ENCODE measurements around the gene TMEM14A.
"Not testable (repeated sequence)": the region's sequence is repeated elsewhere in the genome, so short reads cannot be mapped to it uniquely, and the experiment has no call there.

TMEM14A gene

GRCh38 chr6:52663120-52663935, 7.6 kb upstream of the TMEM14A start:
- peaks cover 20% of the 10 kb centered on the region for H3K4me1 ChIP-seq (ENCODE audit: insufficient read depth, low read length)
- H3K27me3 ChIP-seq (ENCODE audit: insufficient read depth, low read length), result no peaks in the 10 kb centered on the region
- peak overlapping the region; percentile 76 for H3K4me3 ChIP-seq (ENCODE audit: low read length)
- H3K9me3 ChIP-seq (ENCODE audit: low read length), result peaks cover 1% of the 10 kb centered on the region
- H2AFZ ChIP-seq (ENCODE audit: low read depth, low read length), result peak overlapping the region; percentile 90
- H3K36me3 ChIP-seq (ENCODE audit: insufficient read depth, low read length), result peaks cover 6% of the 10 kb centered on the region

GRCh38 chr6:52663936-52664185, 7.1 kb upstream of the TMEM14A start:
- peaks cover 6% of the 10 kb centered on the region for H3K36me3 ChIP-seq (ENCODE audit: insufficient read depth, low read length)
- peaks cover 20% of the 10 kb centered on the region for H3K4me1 ChIP-seq (ENCODE audit: insufficient read depth, low read length)
- no peaks in the 10 kb centered on the region for H3K27me3 ChIP-seq (ENCODE audit: insufficient read depth, low read length)
- peak overlapping the region; percentile 76 for H3K4me3 ChIP-seq (ENCODE audit: low read length)
- H3K9me3 ChIP-seq (ENCODE audit: low read length), result peaks cover 1% of the 10 kb centered on the region
- peak overlapping the region; percentile 90 for H2AFZ ChIP-seq (ENCODE audit: low read depth, low read length)

GRCh38 chr6:52664186-52664990, 6.5 kb upstream of the TMEM14A start:
- no peaks in the 10 kb centered on the region for H3K27me3 ChIP-seq (ENCODE audit: insufficient read depth, low read length)
- H3K36me3 ChIP-seq (ENCODE audit: insufficient read depth, low read length), result peaks cover 9% of the 10 kb centered on the region
- peak overlapping the region; percentile 90 for H2AFZ ChIP-seq (ENCODE audit: low read depth, low read length)
- H3K4me3 ChIP-seq (ENCODE audit: low read length), result peak overlapping the region; percentile 76
- peaks cover 1% of the 10 kb centered on the region for H3K9me3 ChIP-seq (ENCODE audit: low read length)
- H3K4me1 ChIP-seq (ENCODE audit: insufficient read depth, low read length), result peaks cover 20% of the 10 kb centered on the region

DNA sequence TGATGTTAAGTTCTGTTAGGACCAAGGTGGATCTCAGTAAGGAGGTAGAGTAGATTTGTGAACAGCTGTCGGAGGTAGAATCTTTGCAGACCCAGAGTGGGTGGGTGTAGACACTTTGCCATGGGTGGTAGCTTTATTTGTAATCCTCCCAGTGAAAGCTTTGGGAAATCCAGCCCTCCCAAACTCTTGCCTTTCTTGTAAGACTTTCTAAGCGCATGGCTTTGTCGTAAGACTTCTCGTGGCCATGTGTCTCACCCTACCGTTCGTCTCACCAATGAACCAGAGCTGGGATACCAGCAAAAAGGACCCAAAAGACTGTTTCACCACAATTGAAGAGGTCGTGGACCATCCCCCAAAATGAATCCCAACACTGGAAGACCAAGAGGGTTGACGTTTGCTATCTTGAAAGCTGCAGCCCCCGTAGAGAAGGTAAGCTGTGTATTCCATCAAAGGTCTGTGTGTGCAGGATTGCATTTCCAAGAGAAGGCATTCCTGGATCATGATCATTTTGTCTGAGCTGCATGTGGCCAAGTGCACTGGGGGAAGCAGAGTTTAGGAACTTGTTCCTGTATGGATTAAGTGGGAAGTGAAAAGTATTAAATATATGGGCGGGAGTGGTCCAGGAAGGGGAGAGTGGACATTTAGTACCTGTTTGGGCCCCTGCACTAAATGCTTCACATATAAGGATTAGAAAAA, 5.8 kb upstream of the TMEM14A start:
- Histone ChIP-seq H3K4me3 (ENCODE audit: low read length) (peak overlapping the region; percentile 76), H2AFZ (ENCODE audit: low read depth, low read length) (peak overlapping the region; percentile 90), H3K27me3 (ENCODE audit: insufficient read depth, low read length) (no peaks in the 10 kb centered on the region), H3K9me3 (ENCODE audit: low read length) (peaks cover 1% of the 10 kb centered on the region), H3K36me3 (ENCODE audit: insufficient read depth, low read length) (peaks cover 9% of the 10 kb centered on the region), H3K4me1 (ENCODE audit: insufficient read depth, low read length) (peaks cover 20% of the 10 kb centered on the region)

DNA sequence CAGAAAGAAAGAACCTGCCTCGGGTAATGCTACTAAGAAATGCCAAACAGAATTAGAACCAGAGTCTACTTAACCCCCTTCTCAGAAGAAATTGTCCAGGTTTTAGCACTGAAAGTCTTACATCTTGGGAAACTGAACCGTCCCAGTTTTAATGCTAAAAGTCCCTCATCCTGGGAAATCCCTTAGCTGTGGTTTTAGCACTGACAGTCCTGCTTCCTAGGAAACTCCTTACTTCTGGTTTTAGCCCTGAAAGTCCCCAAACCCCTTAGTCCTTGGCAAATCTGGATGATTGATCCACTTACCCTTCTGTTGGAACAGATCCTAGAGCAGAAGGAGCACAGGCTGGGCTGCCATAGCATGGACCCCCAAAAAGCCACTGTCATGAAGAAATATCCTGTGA, 4.8 kb upstream of the TMEM14A start:
- peaks cover 1% of the 10 kb centered on the region for H3K9me3 ChIP-seq (ENCODE audit: low read length)
- peak overlapping the region; percentile 76 for H3K4me3 ChIP-seq (ENCODE audit: low read length)
- H2AFZ ChIP-seq (ENCODE audit: low read depth, low read length), result no peak overlapping the region
- peaks cover 24% of the 10 kb centered on the region for H3K4me1 ChIP-seq (ENCODE audit: insufficient read depth, low read length)
- H3K36me3 ChIP-seq (ENCODE audit: insufficient read depth, low read length), result peaks cover 9% of the 10 kb centered on the region
- H3K27me3 ChIP-seq (ENCODE audit: insufficient read depth, low read length), result no peaks in the 10 kb centered on the region

- Histone ChIP-seq H3K27me3 (ENCODE audit: insufficient read depth, low read length) (no peaks in the 10 kb centered on the region), H2AFZ (ENCODE audit: low read depth, low read length) (no peak overlapping the region), H3K36me3 (ENCODE audit: insufficient read depth, low read length) (peaks cover 9% of the 10 kb centered on the region), H3K9me3 (ENCODE audit: low read length) (peaks cover 1% of the 10 kb centered on the region), H3K4me3 (ENCODE audit: low read length) (peak overlapping the region; percentile 76), H3K4me1 (ENCODE audit: insufficient read depth, low read length) (peaks cover 29% of the 10 kb centered on the region)
Observed at GRCh38 chr6:52666523-52666922, 4.4 kb upstream of the TMEM14A start.

DNA sequence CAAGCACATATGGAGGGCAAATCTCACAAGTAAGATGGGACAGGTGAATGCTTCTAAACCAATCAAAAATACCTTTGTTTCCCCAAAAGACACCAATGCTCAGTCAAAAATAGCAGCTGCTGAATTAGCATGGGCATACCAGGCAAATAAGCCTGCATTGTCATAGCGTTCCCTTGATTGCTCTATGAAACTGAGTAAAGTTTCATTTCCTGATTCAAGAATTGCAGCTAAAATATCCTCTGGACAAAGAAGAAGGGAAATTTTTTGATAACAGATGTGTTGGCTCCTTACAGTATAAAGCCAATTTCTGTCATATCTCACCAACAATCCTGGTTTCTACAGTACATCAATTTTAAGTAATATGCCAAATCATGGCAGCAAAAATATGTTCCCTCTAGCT, 3.3 kb upstream of the TMEM14A start:
- Histone ChIP-seq H3K4me1 (ENCODE audit: insufficient read depth, low read length) (peaks cover 31% of the 10 kb centered on the region), H3K9me3 (ENCODE audit: low read length) (peaks cover 1% of the 10 kb centered on the region), H3K4me3 (ENCODE audit: low read length) (no peak overlapping the region), H3K36me3 (ENCODE audit: insufficient read depth, low read length) (peaks cover 9% of the 10 kb centered on the region), H3K27me3 (ENCODE audit: insufficient read depth, low read length) (no peaks in the 10 kb centered on the region), H2AFZ (ENCODE audit: low read depth, low read length) (no peak overlapping the region)

DNA sequence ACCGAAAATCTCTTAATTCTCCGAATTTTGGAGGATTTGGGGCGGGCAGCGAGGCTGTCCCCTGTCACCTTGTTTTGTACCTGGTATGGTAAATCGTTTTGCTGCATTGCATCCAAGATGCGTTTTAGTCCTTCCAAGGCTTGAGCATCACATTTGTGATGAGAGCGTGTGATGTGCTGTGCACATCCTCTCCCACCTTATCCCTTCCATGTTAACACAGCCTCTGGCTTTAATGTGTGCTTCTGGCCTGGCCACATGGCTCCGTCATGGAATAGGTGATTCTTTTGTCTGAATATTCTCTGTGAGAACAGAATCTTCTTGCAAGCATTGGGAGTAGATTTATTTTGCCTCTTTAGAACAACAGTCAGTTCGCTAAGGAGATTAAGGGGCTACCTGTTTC, 763 bp downstream of the TMEM14A start:
- peak overlapping the region; percentile 91 for H2AFZ ChIP-seq (ENCODE audit: low read depth, low read length)
- peaks cover 15% of the 10 kb centered on the region for H3K4me1 ChIP-seq (ENCODE audit: insufficient read depth, low read length)
- H3K9me3 ChIP-seq (ENCODE audit: low read length), result peaks cover 1% of the 10 kb centered on the region
- peaks cover 6% of the 10 kb centered on the region for H3K36me3 ChIP-seq (ENCODE audit: insufficient read depth, low read length)
- H3K27me3 ChIP-seq (ENCODE audit: insufficient read depth, low read length), result no peaks in the 10 kb centered on the region
- H3K4me3 ChIP-seq (ENCODE audit: low read length), result peak overlapping the region; percentile 71

DNA sequence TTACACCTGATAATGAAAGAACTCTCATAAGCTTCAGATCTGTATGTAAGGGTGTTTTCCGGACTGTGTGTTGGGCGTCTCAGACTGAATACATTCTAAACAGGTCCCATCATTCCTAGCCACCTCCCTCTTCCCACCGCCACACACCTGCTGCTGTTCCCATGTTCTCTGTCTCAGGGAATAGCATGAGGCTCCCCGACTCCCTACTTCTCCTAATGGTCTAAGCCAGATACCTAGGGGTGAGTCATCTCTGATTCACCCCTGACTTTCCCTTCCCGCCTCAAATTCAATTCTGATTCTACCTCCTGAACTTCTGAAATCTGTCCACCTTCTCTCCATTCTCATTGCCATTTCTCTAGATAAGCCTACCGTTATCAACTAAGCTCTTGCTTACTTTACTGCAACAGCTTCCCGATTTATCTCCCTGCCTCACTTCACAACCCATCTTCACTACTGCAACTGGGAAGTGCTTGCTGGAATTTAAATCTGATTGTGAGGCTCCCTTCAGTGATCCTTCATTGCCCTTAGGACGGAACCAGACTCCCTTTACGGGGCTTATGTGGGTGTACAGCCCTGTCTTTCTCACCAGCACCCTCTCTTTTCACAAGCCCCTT, 1.6 kb downstream of the TMEM14A start:
- Histone ChIP-seq H3K27me3 (ENCODE audit: insufficient read depth, low read length) (no peaks in the 10 kb centered on the region), H3K9me3 (ENCODE audit: low read length) (no peaks in the 10 kb centered on the region), H3K4me1 (ENCODE audit: insufficient read depth, low read length) (peaks cover 12% of the 10 kb centered on the region), H3K36me3 (ENCODE audit: insufficient read depth, low read length) (peaks cover 3% of the 10 kb centered on the region), H3K4me3 (ENCODE audit: low read length) (no peak overlapping the region), H2AFZ (ENCODE audit: low read depth, low read length) (no peak overlapping the region)

DNA sequence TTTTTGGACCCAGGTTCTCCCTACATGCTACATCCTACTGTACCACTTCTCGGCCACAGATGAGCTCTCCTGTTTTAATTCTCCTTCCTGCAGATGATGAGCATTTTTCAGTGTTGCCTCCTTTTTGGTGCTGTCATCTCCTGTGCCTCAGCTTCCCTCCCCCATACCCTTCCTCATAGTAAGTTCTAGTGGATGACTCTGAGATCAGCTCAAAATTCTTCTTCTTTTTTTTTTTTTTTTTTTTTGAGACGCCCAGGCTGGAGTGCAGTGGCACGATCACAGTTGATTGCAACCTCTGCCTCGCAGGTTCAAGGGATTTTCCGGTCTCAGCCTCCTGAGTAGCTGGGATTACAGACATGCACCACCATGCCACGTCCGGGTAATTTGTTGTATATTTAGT, 3.8 kb downstream of the TMEM14A start:
- Histone ChIP-seq H2AFZ (ENCODE audit: low read depth, low read length) (no peak overlapping the region), H3K36me3 (ENCODE audit: insufficient read depth, low read length) (peaks cover 1% of the 10 kb centered on the region), H3K9me3 (ENCODE audit: low read length) (no peaks in the 10 kb centered on the region), H3K27me3 (ENCODE audit: insufficient read depth, low read length) (no peaks in the 10 kb centered on the region), H3K4me1 (ENCODE audit: insufficient read depth, low read length) (peaks cover 12% of the 10 kb centered on the region), H3K4me3 (ENCODE audit: low read length) (no peak overlapping the region)

DNA sequence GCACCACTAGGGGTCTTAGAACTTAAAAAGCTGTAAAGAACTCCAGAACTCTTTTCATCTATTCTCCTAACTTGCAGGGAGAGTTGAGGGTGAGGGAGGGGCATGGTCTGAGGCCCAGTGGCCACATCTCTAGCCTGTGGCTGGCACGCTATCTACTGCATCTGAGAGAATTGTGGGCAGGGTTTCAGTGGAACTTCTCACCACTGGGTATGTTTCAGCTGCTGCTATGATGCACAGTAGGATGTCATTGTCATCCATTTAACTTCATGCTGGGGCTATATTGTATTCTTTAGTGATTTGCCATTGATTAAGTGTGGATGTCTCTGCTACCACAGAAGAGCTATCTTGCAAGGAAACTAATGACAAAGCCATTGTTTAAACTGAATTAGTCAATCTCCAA, 4.5 kb downstream of the TMEM14A start:
- no peak overlapping the region for H3K4me3 ChIP-seq (ENCODE audit: low read length)
- H3K27me3 ChIP-seq (ENCODE audit: insufficient read depth, low read length), result no peaks in the 10 kb centered on the region
- H3K36me3 ChIP-seq (ENCODE audit: insufficient read depth, low read length), result peaks cover 1% of the 10 kb centered on the region
- no peaks in the 10 kb centered on the region for H3K9me3 ChIP-seq (ENCODE audit: low read length)
- peaks cover 12% of the 10 kb centered on the region for H3K4me1 ChIP-seq (ENCODE audit: insufficient read depth, low read length)
- H2AFZ ChIP-seq (ENCODE audit: low read depth, low read length), result no peak overlapping the region

- H3K4me1 ChIP-seq (ENCODE audit: insufficient read depth, low read length); H3K9me3 ChIP-seq (ENCODE audit: low read length); H3K27me3 ChIP-seq (ENCODE audit: insufficient read depth, low read length); H3K36me3 ChIP-seq (ENCODE audit: insufficient read depth, low read length); H2AFZ ChIP-seq (ENCODE audit: low read depth, low read length); H3K4me3 ChIP-seq (ENCODE audit: low read length): not testable (repeated sequence)
Observed at GRCh38 chr6:52676631-52677030, 5.7 kb downstream of the TMEM14A start.

GRCh38 chr6:52681416-52681815, 10.5 kb downstream of the TMEM14A start:
- Histone ChIP-seq H3K4me3 (ENCODE audit: low read length) (no peak overlapping the region), H3K9me3 (ENCODE audit: low read length) (no peaks in the 10 kb centered on the region), H3K36me3 (ENCODE audit: insufficient read depth, low read length) (peaks cover 1% of the 10 kb centered on the region), H3K27me3 (ENCODE audit: insufficient read depth, low read length) (no peaks in the 10 kb centered on the region), H3K4me1 (ENCODE audit: insufficient read depth, low read length) (no peaks in the 10 kb centered on the region), H2AFZ (ENCODE audit: low read depth, low read length) (no peak overlapping the region)
